Activated gamma-delta T cell treated with Interleukin-2 at 50 U/mL for 16 hours (primary cell): ENCODE data around the gene SETDB1.

Experiments used
- DNase-seq: peaks from one replicate; pipeline ENCODE4 v3.0.0-alpha.2; 2020

The SETDB1 gene

DNA sequence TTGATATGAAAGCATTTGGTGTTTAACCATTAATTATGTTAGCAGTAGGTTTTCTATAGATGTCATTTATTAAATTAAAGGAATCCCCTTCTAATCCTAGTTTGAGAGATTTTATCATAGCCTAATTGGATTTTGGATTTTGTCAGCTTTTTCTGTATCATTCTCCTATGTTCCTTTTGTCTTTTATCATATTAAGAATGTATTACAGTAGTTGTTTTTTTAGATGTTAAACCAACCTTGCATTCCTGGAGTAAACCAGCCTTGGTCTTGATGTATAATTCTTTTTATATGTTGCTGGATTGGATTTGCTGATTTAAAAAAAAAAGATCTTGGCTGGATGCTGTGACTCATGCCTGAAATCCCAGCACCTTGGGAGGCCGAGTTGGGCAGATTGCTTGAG, 5.6 kb downstream of the SETDB1 start:
- DNase-seq = no peak

DNA sequence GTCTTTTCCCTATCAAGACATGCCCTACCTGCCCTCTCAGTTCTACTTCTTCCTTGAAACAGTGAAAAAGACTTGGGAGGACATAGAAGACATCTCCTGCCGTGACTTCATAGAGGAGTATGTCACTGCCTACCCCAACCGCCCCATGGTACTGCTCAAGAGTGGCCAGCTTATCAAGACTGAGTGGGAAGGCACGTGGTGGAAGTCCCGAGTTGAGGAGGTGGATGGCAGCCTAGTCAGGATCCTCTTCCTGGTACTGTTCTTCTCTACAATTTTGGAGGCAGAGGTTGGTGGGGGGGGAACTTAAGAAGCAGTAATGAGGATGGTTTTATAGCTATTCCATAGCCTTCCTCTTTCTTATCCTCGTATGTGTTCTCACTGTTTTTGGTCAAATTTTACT, 18.7 kb downstream of the SETDB1 start:
- no peak for DNase-seq

GRCh38 chr1:150954708-150955107, 28.5 kb downstream of the SETDB1 start:
- no peak for DNase-seq

DNA sequence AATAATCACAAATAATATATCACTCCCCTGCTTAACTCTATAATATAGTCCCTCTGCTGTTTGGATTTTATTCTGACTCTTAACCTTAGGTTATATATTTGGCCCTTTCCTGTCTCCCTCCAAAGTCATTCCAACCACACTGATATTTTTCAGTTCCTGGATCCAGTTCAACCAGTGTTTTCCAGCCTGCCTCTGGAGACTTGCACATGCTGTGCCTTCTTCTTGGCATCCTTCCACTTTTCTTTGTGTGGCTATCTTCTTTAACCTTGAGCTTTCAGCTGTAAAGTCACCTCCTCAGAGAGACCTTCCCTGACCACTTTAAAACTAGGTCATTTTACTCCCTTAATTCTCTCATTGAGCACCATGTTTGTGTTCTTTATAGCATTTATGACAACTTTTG, 29.1 kb downstream of the SETDB1 start:
- no peak for DNase-seq

GRCh38 chr1:150957666-150958065, 31.5 kb downstream of the SETDB1 start:
- no peak for DNase-seq

DNA sequence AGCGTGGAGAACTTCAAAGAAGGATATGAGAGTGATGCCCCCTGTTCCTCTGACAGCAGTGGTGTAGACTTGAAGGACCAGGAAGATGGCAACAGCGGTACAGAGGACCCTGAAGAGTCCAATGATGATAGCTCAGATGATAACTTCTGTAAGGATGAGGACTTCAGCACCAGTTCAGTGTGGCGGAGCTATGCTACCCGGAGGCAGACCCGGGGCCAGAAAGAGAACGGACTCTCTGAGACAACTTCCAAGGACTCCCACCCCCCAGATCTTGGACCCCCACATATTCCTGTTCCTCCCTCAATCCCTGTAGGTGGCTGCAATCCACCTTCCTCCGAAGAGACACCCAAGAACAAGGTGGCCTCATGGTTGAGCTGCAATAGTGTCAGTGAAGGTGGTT, 34.5 kb downstream of the SETDB1 start:
- no peak for DNase-seq

DNA sequence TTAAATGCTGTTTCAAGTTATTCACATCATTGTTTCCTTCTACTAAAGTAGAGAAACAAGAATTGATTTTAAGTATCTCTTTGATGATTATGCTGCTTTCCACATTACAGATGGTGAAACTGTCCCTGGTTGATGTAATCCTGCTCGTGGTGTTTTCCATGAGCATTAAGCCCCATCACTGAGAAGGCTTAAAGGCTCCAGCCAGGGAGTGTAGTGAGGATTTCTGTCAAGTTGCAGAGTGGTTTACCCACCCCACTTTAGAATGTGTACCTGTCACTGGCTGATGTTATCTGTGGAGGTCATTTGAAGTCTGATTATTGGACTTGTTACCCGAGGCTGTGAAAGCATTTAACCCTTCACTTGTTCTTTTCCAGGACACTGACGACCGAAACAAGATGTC, 35.6 kb downstream of the SETDB1 start:
- no peak for DNase-seq

GRCh38 chr1:150963321-150964163, 37.4 kb downstream of the SETDB1 start:
- no peak for DNase-seq

- DNase-seq = no peak
These were observed 38.0 kb downstream of the SETDB1 start for GRCh38 chr1:150964164-150964489.

DNA sequence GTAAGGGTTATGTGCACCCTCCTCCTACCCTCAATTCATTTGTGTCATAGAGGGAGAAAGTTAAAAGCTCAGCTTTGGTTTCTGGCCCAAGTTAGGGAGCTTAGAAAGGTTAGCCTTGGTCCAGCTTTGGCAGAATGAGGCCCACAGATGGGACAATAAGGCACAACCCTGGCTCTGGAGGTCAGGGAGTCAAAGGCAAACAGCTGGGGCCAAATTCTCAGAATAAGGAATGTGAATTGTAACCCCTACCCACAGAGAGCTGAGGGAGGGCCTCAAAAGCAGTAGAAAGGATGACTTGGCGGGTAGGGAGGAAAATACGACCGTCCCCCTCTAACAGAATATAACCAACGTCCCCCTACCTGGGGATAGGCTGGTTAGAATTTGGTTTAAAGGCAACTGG, 39.4 kb downstream of the SETDB1 start:
- DNase-seq = no peak

GRCh38 chr1:150966011-150966410, 39.8 kb downstream of the SETDB1 start:
- DNase-seq = no peak

- DNase-seq = no peak
These were observed 41.8 kb downstream of the SETDB1 start for GRCh38 chr1:150967936-150968335.

- DNase-seq = no peak
These were observed 42.3 kb downstream of the SETDB1 start for GRCh38 chr1:150968491-150968890.

GRCh38 chr1:150969626-150970025, 43.5 kb downstream of the SETDB1 start:
- no peak for DNase-seq

- DNase-seq = no peak
These were observed 44.8 kb downstream of the SETDB1 start for GRCh38 chr1:150970808-150971582.

- DNase-seq = no peak
These were observed 45.6 kb downstream of the SETDB1 start for GRCh38 chr1:150971583-150972416.

- DNase-seq = no peak
These were observed 46.3 kb downstream of the SETDB1 start for GRCh38 chr1:150972417-150972940.

GRCh38 chr1:150973258-150973835, 47.2 kb downstream of the SETDB1 start:
- peak; percentile 14 for DNase-seq

DNA sequence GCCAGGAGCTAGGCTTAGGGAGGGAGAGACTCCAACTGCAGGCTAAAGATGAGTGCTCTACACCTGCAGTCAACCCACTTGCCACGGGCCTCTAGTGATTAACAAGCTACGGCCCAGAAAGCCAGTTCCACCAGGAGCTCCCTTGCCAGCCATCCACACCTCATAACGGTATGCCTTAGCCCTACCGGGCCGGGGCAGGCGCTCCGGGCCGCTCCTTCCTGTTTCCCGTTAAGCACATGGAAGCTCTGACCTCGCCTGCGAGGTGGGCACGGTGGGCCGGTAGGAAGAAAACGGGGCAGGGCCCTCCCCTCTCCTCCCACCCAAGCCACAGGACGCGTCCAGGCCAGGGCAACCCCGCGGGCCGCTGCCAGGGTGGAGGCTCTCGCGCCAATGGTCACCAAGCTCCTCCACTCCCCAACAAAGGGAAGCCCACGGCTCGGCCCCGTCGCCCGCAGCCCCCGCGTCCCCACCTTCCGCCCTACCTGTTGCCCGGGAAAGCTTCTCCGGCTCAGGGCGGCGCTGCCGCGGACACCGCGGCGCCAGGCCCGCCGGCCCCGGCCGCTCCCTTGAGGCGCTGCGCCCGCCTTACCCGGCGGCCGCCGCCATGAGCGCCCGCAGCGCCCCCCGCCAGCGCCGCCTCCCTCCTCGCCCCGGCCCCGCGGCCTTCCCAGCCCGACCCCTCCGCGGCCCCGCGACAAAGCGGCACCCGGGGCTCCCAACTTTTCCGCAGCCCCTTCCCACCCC, 47.8 kb downstream of the SETDB1 start:
- peak; percentile 27 for DNase-seq

DNA sequence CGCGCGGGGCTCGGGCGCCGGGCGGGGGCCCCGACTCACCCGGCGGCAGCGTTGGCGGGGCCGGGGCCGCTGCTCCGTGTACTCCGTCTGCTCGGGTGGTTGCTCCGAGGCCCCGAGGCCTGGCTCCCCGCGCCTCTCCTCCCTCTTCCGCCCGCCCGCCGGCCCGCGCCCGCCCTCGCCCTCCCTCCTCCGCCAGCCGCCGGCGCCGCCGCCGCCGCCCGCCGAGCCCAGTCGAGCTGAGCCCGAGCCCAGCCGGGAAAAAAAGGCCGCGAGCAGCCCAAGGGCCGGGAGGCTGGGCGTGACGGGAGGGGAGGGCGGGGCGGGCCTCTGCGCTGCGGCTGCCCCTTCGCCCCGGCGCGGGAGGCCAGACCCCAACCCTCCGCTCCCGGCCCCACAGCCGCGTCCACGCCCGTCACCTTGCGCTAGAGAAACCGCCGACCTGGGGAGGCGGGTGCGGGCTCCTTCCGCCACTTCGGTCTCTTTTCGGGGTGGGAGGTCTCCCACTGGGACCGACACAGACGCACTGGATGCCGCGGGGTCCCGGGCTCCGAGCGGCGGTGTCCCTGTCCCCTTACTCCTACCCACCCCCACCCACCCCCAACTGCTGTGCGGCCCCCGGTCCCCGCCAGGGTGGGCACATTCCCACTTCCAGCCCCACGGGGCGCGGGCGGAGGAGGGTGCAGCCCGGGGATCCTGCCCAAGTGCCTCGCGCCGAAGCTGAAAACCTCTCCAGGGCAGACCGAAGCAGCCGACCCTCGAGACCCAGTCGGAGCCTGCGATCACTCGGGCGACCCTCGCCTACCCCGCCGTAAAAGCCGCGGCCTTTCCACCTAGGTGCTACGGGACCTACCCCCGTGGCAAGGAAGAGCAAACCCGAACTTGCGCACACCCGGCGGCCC, 48.7 kb downstream of the SETDB1 start, which contains the start of gene CERS2:
Gene CERS2, minus strand, starts transcription at position 256 of the 899 bp plus-strand sequence. CDS start 5,745 bp downstream, outside the sequence.
- peak; percentile 73 for DNase-seq

DNA sequence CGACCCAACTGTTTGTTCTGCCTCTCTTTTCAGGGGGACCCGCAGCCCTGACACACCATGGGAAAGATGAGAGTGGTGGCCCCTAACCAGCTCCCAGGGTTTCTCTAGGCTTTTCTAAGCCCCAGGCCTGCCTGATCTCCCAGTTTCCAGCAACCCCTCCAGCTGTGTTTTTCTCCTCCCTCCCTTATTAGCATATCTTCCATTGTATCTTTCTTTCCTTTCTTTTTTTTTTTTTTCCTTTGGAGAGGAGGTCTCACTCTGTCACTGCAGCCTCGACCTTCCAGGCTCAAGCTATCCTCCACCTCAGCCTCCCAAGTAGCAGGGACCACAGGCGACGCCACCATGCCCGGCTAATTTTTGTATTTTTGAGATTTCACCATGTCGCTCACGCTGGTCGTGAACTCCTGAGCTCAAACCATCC, 50.2 kb downstream of the SETDB1 start:
- no peak for DNase-seq
